ENCODE measurements around the gene SMIM28.
"Not testable (repeated sequence)": the region's sequence is repeated elsewhere in the genome, so short reads cannot be mapped to it uniquely, and the experiment has no call there.

SMIM28 gene

GRCh38 chr6:138410048-138410735 is 32.5 kb downstream of the SMIM28 start:
- no peak for DNase-seq

GRCh38 chr6:138410972-138411880 is 33.5 kb downstream of the SMIM28 start:
- DNase-seq: peak; percentile 34

GRCh38 chr6:138415125-138415524 is 37.4 kb downstream of the SMIM28 start:
- DNase-seq: no peak

- no peak for DNase-seq
Observed at GRCh38 chr6:138416206-138416605, 38.5 kb downstream of the SMIM28 start.

- no peak for DNase-seq
Observed at GRCh38 chr6:138417493-138418117, 39.9 kb downstream of the SMIM28 start.

GRCh38 chr6:138418118-138418742 is 40.5 kb downstream of the SMIM28 start:
- no peak for DNase-seq

GRCh38 chr6:138419766-138420165 is 42.1 kb downstream of the SMIM28 start:
- DNase-seq: no peak

- no peak for DNase-seq
Observed at GRCh38 chr6:138420356-138420755, 42.7 kb downstream of the SMIM28 start.

- DNase-seq: no peak
Observed at GRCh38 chr6:138421089-138421488, 43.4 kb downstream of the SMIM28 start.

- DNase-seq: no peak
Observed at GRCh38 chr6:138421608-138422007, 43.9 kb downstream of the SMIM28 start.

- DNase-seq: no peak
Observed at GRCh38 chr6:138422861-138423260, 45.2 kb downstream of the SMIM28 start.

- no peak for DNase-seq
Observed at GRCh38 chr6:138424004-138424904, 46.5 kb downstream of the SMIM28 start.

- DNase-seq: not testable (repeated sequence)
Observed at GRCh38 chr6:138425256-138425655, 47.6 kb downstream of the SMIM28 start.

- no peak for DNase-seq
Observed at GRCh38 chr6:138426500-138427123, 48.9 kb downstream of the SMIM28 start.

- DNase-seq: no peak
Observed at GRCh38 chr6:138427701-138428100, 50.0 kb downstream of the SMIM28 start.

- peak; percentile 32 for DNase-seq
Observed at GRCh38 chr6:138428944-138429598, 51.4 kb downstream of the SMIM28 start.

GRCh38 chr6:138429761-138430160 is 52.1 kb downstream of the SMIM28 start:
- DNase-seq: no peak

GRCh38 chr6:138430361-138431145 is 52.8 kb downstream of the SMIM28 start:
- DNase-seq: no peak

- DNase-seq: no peak
Observed at GRCh38 chr6:138431256-138432062, 53.8 kb downstream of the SMIM28 start.

- DNase-seq: no peak
Observed at GRCh38 chr6:138432063-138432356, 54.3 kb downstream of the SMIM28 start.
